Omental fat pad (tissue), 4 donors: ENCODE data around the gene PID1. TPM values are rescaled to one million over a fixed set of nuclear protein-coding genes. Genes with fewer than 3 reads are reported as not detected.

Source experiments
- ATAC-seq: fragments of 150-250 bp; one replicate; pipeline ENCODE4 v1.9.1; 2016; ENCODE audit warnings: mild to moderate bottlenecking, moderate library complexity; ENCODE audit not compliant: low FRiP score
- DNase-seq: peaks from one replicate; pipeline ENCODE4 v3.0.0-alpha.2; 2019; ENCODE audit warnings: low spot score
- CTCF ChIP-seq, 3 donors: fragments of 450-650 bp; IDR thresholded peaks; one replicate each; pipeline ENCODE4 v1.5.1; 2016 to 2017; ENCODE audit warnings: antibody characterized with exemption in 3 of 3, mild to moderate bottlenecking in 3 of 3, moderate library complexity in 2 of 3
- small RNA-seq: library from RNA; depleted of rRNA; stranded (forward); fragments of <200 nt; gene quantifications from one replicate; pipeline ENCODE3, GENCODE V24; 2016
- total RNA-seq, 4 donors: library from RNA; depleted of rRNA; stranded (reverse); fragments of >200 nt; gene quantifications; one replicate each; pipeline ENCODE4 v1.1.0, GENCODE V29; 2016

The PID1 gene
- total RNA-seq, 4 donors from 2014 or later: 20.7 to 98.7 (median 59.1) TPM

- no peak for DNase-seq
- no peak for ATAC-seq
- TF ChIP-seq CTCF (IDR thresholded peaks at IDR 0.05): no peak
Measured at GRCh38 chr2:228986961-228987360, 284.1 kb downstream of the PID1 start.

GRCh38 chr2:228983700-228984099, 287.4 kb downstream of the PID1 start:
- ATAC-seq (no peak), DNase-seq (no peak)
- no peak for TF ChIP-seq CTCF (IDR thresholded peaks at IDR 0.05)

- DNase-seq: no peak
- ATAC-seq: no peak
- TF ChIP-seq CTCF (IDR thresholded peaks at IDR 0.05): no peak
Measured at GRCh38 chr2:228974169-228974568, 296.9 kb downstream of the PID1 start.

Small RNA genes within 50 kb of the gene (small RNA-seq; reads per million reads assigned to genes)
- gene RN7SKP283: not detected
